Measurements from ENCODE around the gene NDUFA7.
"Not testable (repeated sequence)": the region's sequence is repeated elsewhere in the genome, so short reads cannot be mapped to it uniquely, and the experiment has no call there.

GRCh38 chr19:8349629-8350372 lies 28.6 kb upstream of the NDUFA7 start:
- TF ChIP-seq MYC (IDR thresholded peaks at IDR 0.05; ENCODE audit: borderline replicate concordance, low read length); POLR2A (IDR thresholded peaks at IDR 0.05; ENCODE audit: low read length); MAX (IDR thresholded peaks at IDR 0.05); EP300 (IDR thresholded peaks at IDR 0.05); CHD2 (IDR thresholded peaks at IDR 0.05; ENCODE audit: low read length, partially characterized antibody); KDM5A (IDR thresholded peaks at IDR 0.05); RFX5 (IDR thresholded peaks at IDR 0.05); BHLHE40 (IDR thresholded peaks at IDR 0.05; ENCODE audit: low read depth, low read length): not testable (repeated sequence)
- TF ChIP-seq, protein P1, sequence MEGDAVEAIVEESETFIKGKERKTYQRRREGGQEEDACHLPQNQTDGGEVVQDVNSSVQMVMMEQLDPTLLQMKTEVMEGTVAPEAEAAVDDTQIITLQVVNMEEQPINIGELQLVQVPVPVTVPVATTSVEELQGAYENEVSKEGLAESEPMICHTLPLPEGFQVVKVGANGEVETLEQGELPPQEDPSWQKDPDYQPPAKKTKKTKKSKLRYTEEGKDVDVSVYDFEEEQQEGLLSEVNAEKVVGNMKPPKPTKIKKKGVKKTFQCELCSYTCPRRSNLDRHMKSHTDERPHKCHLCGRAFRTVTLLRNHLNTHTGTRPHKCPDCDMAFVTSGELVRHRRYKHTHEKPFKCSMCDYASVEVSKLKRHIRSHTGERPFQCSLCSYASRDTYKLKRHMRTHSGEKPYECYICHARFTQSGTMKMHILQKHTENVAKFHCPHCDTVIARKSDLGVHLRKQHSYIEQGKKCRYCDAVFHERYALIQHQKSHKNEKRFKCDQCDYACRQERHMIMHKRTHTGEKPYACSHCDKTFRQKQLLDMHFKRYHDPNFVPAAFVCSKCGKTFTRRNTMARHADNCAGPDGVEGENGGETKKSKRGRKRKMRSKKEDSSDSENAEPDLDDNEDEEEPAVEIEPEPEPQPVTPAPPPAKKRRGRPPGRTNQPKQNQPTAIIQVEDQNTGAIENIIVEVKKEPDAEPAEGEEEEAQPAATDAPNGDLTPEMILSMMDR (IDR thresholded peaks at IDR 0.05), result not testable (repeated sequence)
- TF ChIP-seq, protein P2, sequence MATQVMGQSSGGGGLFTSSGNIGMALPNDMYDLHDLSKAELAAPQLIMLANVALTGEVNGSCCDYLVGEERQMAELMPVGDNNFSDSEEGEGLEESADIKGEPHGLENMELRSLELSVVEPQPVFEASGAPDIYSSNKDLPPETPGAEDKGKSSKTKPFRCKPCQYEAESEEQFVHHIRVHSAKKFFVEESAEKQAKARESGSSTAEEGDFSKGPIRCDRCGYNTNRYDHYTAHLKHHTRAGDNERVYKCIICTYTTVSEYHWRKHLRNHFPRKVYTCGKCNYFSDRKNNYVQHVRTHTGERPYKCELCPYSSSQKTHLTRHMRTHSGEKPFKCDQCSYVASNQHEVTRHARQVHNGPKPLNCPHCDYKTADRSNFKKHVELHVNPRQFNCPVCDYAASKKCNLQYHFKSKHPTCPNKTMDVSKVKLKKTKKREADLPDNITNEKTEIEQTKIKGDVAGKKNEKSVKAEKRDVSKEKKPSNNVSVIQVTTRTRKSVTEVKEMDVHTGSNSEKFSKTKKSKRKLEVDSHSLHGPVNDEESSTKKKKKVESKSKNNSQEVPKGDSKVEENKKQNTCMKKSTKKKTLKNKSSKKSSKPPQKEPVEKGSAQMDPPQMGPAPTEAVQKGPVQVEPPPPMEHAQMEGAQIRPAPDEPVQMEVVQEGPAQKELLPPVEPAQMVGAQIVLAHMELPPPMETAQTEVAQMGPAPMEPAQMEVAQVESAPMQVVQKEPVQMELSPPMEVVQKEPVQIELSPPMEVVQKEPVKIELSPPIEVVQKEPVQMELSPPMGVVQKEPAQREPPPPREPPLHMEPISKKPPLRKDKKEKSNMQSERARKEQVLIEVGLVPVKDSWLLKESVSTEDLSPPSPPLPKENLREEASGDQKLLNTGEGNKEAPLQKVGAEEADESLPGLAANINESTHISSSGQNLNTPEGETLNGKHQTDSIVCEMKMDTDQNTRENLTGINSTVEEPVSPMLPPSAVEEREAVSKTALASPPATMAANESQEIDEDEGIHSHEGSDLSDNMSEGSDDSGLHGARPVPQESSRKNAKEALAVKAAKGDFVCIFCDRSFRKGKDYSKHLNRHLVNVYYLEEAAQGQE (IDR thresholded peaks at IDR 0.05), result not testable (repeated sequence)

Measured in A549 (cell line).